Measurements from ENCODE around the gene SEMA3F.

Gene SEMA3F

GRCh38 chr3:50230794-50231125, 75.6 kb downstream of the SEMA3F start:
- DNase-seq (ENCODE audit: low read depth in 2 of 2, low spot score in 1 of 2), result no peak

GRCh38 chr3:50231581-50231980, 76.5 kb downstream of the SEMA3F start:
- no peak for DNase-seq (ENCODE audit: low read depth in 2 of 2, low spot score in 1 of 2)

GRCh38 chr3:50232303-50232702, 77.2 kb downstream of the SEMA3F start:
- no peak for DNase-seq (ENCODE audit: low read depth in 2 of 2, low spot score in 1 of 2)

- DNase-seq (ENCODE audit: low read depth in 2 of 2, low spot score in 1 of 2), result no peak
Measured at GRCh38 chr3:50233176-50233575, 78.1 kb downstream of the SEMA3F start.

- DNase-seq (ENCODE audit: low read depth in 2 of 2, low spot score in 1 of 2), result peak; percentile 92 to 97
Measured at GRCh38 chr3:50235716-50236483, 80.8 kb downstream of the SEMA3F start, which contains the start of gene GNAI2. GNAI2 (plus strand) TSS chr3:50236204; CDS start chr3:50236336, 132 bp downstream.

- no peak for DNase-seq (ENCODE audit: low read depth in 2 of 2, low spot score in 1 of 2)
Measured at GRCh38 chr3:50236484-50237132, 81.5 kb downstream of the SEMA3F start.

- no peak for DNase-seq (ENCODE audit: low read depth in 2 of 2, low spot score in 1 of 2)
Measured at GRCh38 chr3:50237133-50237651, 82.1 kb downstream of the SEMA3F start.

GRCh38 chr3:50237754-50238548, 82.8 kb downstream of the SEMA3F start:
- peak; percentile 64 to 73 for DNase-seq (ENCODE audit: low read depth in 2 of 2, low spot score in 1 of 2)

GRCh38 chr3:50238549-50239026, 83.5 kb downstream of the SEMA3F start:
- DNase-seq (ENCODE audit: low read depth in 2 of 2, low spot score in 1 of 2), result no peak

Data from stimulated activated CD8-positive, alpha-beta memory T cell treated with anti-CD3 and anti-CD28 coated beads, Interleukin-4, amount 100 ng/mL, for 1 hour (primary cell).